ENCODE results near the gene KRT1.

DNA sequence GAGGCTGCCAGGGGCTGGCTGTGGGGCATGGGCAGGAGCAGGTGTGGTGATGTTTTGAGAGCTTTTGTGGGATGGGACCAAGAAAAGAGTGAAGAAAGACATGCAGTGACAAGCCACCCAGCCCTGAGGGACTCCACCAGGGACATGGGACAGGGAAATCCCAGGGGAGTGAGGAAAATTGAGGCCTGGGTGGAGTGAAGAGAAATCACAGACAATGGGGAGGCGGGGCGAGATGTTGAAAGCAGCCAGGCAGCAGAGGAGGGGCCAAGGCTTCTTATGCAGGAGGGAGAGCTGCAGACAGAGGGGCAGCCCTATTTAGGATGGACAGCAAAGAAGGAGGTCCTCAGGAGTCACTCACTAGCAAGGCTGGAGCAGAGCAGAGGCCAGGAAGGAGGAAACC lies 4.2 kb upstream of the KRT1 start:
- TF ChIP-seq, protein P1, sequence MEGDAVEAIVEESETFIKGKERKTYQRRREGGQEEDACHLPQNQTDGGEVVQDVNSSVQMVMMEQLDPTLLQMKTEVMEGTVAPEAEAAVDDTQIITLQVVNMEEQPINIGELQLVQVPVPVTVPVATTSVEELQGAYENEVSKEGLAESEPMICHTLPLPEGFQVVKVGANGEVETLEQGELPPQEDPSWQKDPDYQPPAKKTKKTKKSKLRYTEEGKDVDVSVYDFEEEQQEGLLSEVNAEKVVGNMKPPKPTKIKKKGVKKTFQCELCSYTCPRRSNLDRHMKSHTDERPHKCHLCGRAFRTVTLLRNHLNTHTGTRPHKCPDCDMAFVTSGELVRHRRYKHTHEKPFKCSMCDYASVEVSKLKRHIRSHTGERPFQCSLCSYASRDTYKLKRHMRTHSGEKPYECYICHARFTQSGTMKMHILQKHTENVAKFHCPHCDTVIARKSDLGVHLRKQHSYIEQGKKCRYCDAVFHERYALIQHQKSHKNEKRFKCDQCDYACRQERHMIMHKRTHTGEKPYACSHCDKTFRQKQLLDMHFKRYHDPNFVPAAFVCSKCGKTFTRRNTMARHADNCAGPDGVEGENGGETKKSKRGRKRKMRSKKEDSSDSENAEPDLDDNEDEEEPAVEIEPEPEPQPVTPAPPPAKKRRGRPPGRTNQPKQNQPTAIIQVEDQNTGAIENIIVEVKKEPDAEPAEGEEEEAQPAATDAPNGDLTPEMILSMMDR (IDR thresholded peaks at IDR 0.05; ENCODE audit: insufficient read depth, low read length, poor library complexity, severe bottlenecking): no peak
- no peak for TF ChIP-seq EZH2phosphoT487 (conservative IDR thresholded peaks at IDR 0.05; ENCODE audit: low read length)

Data from SU-DHL-6 (cell line).